Thoracic aorta (tissue), 2 donors: ENCODE measurements around the gene CASP2. TPM values are rescaled to one million over a fixed set of nuclear protein-coding genes. Genes with fewer than 3 reads are reported as not detected.

Experiments used
- ATAC-seq: fragments of 150-250 bp; one replicate; pipeline ENCODE4 v1.8.0; 2017; ENCODE audit warnings: low read depth; ENCODE audit not compliant: insufficient number of reproducible peaks, low FRiP score
- DNase-seq: peaks from one replicate; pipeline ENCODE4 v3.0.0-alpha.2; 2020; ENCODE audit warnings: low spot score
- H3K27ac ChIP-seq, 2 donors: fragments of 200-600 bp; sonication (generic); 1 replicate in 1 of 2; 2 replicates in 1 of 2; pipeline ENCODE4 v1.5.1; 2016; ENCODE audit warnings: mild to moderate bottlenecking in 2 of 2, moderate library complexity in 2 of 2
- H3K27me3 ChIP-seq: fragments of 200-600 bp; sonication (generic); replicated peaks from 2 replicates; pipeline ENCODE4 v1.6.0; 2016; ENCODE audit warnings: mild to moderate bottlenecking; ENCODE audit not compliant: insufficient read depth
- H3K36me3 ChIP-seq: fragments of 200-600 bp; sonication (generic); one replicate; pipeline ENCODE4 v1.5.1; 2016
- H3K4me1 ChIP-seq, 2 donors: fragments of 200-600 bp; sonication (generic); 1 replicate in 1 of 2; 2 replicates in 1 of 2; pipeline versions ENCODE4 v1.5.1 to v1.6.0; 2016; ENCODE audit warnings: low read depth in 2 of 2, mild to moderate bottlenecking in 1 of 2; ENCODE audit not compliant: control insufficient read depth in 1 of 2
- H3K4me3 ChIP-seq: fragments of 200-600 bp; sonication (generic); 2 replicates; pipeline ENCODE4 v1.5.1; 2016; ENCODE audit warnings: mild to moderate bottlenecking
- H3K9me3 ChIP-seq: fragments of 200-600 bp; sonication (generic); 2 replicates; pipeline ENCODE4 v1.5.1; 2016
- total RNA-seq, 2 donors: library from RNA; depleted of rRNA; stranded (reverse); fragments of >200 nt; gene quantifications; one replicate each; pipeline versions ENCODE4 v1.1.0 to v1.2.3, GENCODE V29; 2016
- TF ChIP-seq, protein P1 (sequence below): fragments of 200-600 bp; sonication (generic); IDR thresholded peaks from one replicate; pipeline ENCODE4 v1.5.1; 2019; ENCODE audit warnings: antibody characterized with exemption

Gene CASP2
- total RNA-seq, 2 donors from 2014 or later: 12.3 to 13.4 TPM

GRCh38 chr7:143250199-143250598 is 38.0 kb upstream of the CASP2 start:
- H3K27ac ChIP-seq: no peak overlapping the region
- no peak overlapping the region for H3K4me3 ChIP-seq
- no peaks in the 10 kb centered on the region for H3K4me1 ChIP-seq
- no peaks in the 10 kb centered on the region for H3K36me3 ChIP-seq
- H3K9me3 ChIP-seq: no peaks in the 10 kb centered on the region
- ATAC-seq: no peak
- H3K27me3 ChIP-seq: no peaks in the 10 kb centered on the region
- TF ChIP-seq, protein P1, sequence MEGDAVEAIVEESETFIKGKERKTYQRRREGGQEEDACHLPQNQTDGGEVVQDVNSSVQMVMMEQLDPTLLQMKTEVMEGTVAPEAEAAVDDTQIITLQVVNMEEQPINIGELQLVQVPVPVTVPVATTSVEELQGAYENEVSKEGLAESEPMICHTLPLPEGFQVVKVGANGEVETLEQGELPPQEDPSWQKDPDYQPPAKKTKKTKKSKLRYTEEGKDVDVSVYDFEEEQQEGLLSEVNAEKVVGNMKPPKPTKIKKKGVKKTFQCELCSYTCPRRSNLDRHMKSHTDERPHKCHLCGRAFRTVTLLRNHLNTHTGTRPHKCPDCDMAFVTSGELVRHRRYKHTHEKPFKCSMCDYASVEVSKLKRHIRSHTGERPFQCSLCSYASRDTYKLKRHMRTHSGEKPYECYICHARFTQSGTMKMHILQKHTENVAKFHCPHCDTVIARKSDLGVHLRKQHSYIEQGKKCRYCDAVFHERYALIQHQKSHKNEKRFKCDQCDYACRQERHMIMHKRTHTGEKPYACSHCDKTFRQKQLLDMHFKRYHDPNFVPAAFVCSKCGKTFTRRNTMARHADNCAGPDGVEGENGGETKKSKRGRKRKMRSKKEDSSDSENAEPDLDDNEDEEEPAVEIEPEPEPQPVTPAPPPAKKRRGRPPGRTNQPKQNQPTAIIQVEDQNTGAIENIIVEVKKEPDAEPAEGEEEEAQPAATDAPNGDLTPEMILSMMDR: no peak
- DNase-seq: no peak

GRCh38 chr7:143250822-143251221 is 37.3 kb upstream of the CASP2 start:
- no peak overlapping the region for H3K4me3 ChIP-seq
- ATAC-seq (no peak), DNase-seq (no peak)
- no peaks in the 10 kb centered on the region for H3K27me3 ChIP-seq
- no peaks in the 10 kb centered on the region for H3K36me3 ChIP-seq
- TF ChIP-seq, protein P1: no peak
- no peaks in the 10 kb centered on the region for H3K9me3 ChIP-seq
- H3K27ac ChIP-seq: no peak overlapping the region
- no peaks in the 10 kb centered on the region for H3K4me1 ChIP-seq

GRCh38 chr7:143252006-143252405 is 36.1 kb upstream of the CASP2 start:
- H3K27me3 ChIP-seq: no peaks in the 10 kb centered on the region
- DNase-seq (no peak), ATAC-seq (no peak)
- no peaks in the 10 kb centered on the region for H3K36me3 ChIP-seq
- no peak overlapping the region for H3K27ac ChIP-seq
- H3K4me3 ChIP-seq: no peak overlapping the region
- TF ChIP-seq, protein P1: no peak
- no peaks in the 10 kb centered on the region for H3K4me1 ChIP-seq
- no peaks in the 10 kb centered on the region for H3K9me3 ChIP-seq

GRCh38 chr7:143255564-143255963 is 32.6 kb upstream of the CASP2 start:
- H3K36me3 ChIP-seq: no peaks in the 10 kb centered on the region
- no peak for DNase-seq
- no peaks in the 10 kb centered on the region for H3K27me3 ChIP-seq
- H3K4me3 ChIP-seq: no peak overlapping the region
- H3K27ac ChIP-seq: no peak overlapping the region
- TF ChIP-seq, protein P1: no peak
- H3K4me1 ChIP-seq: no peaks in the 10 kb centered on the region
- no peaks in the 10 kb centered on the region for H3K9me3 ChIP-seq
- ATAC-seq: no peak

DNA sequence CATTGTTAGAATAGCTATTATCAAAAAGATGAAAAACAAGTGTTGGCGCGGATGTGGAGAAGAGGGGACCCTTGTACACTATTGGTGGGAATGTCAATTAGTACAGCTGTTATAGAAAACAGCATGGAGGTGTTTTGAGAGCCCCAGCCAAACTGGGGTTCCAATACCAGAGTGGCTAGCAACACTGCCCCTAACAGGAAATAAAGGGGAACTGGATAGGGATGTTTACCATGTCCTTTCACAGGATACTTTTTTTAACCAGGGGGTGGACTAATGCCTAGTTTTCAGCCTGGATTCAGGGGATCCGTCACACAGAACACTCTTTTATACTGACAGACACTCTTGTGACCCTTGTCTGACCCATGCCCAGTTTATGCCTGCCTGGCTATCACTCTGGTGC is 31.8 kb upstream of the CASP2 start:
- ATAC-seq: no peak

More for the DNA sequence above, 31.8 kb upstream of the CASP2 start:
- Histone ChIP-seq H3K27me3 (no peaks in the 10 kb centered on the region), H3K9me3 (no peaks in the 10 kb centered on the region), H3K4me1 (no peaks in the 10 kb centered on the region), H3K4me3 (no peak overlapping the region), H3K27ac (no peak overlapping the region), H3K36me3 (no peaks in the 10 kb centered on the region)
- no peak for DNase-seq
- TF ChIP-seq, protein P1: no peak
